Testis (tissue), 3 donors: ENCODE measurements around the gene GLS. TPM values are rescaled to one million over a fixed set of nuclear protein-coding genes. Genes with fewer than 3 reads are reported as not detected.
"Not testable (repeated sequence)": the region's sequence is repeated elsewhere in the genome, so short reads cannot be mapped to it uniquely, and the experiment has no call there.

Experiments used
- DNase-seq: peaks from one replicate; pipeline ENCODE4 v3.0.0-alpha.2; 2019
- H3K27ac ChIP-seq, 2 donors: fragments of 200-600 bp; sonication (generic); one replicate each; pipeline ENCODE4 v1.5.1; 2019
- H3K27me3 ChIP-seq: fragments of 200-600 bp; sonication (generic); one replicate; pipeline ENCODE4 v1.5.1; 2019
- H3K36me3 ChIP-seq: fragments of 200-600 bp; sonication (generic); one replicate; pipeline ENCODE4 v1.5.1; 2017; ENCODE audit warnings: low read depth; ENCODE audit errors: missing control alignments
- H3K4me1 ChIP-seq: fragments of 200-600 bp; sonication (generic); one replicate; pipeline ENCODE4 v1.5.1; 2019
- H3K4me3 ChIP-seq, 2 donors: fragments of 200-600 bp; sonication (generic); one replicate each; pipeline ENCODE4 v1.5.1; 2017 to 2019
- H3K9me3 ChIP-seq: fragments of 200-600 bp; sonication (generic); one replicate; pipeline ENCODE4 v1.5.1; 2017
- CTCF ChIP-seq, 3 experiments: fragments of 450-650 bp in 2 of 3; fragments of 200-600 bp in 1 of 3; sonication (generic) in 1 of 3; IDR thresholded peaks; one replicate each; pipeline ENCODE4 v1.5.1; 2016 to 2019; ENCODE audit warnings: antibody characterized with exemption in 3 of 3, mild to moderate bottlenecking in 2 of 3, moderate library complexity in 1 of 3
- POLR2A ChIP-seq: fragments of 450-650 bp; IDR thresholded peaks from one replicate; pipeline ENCODE4 v1.6.1; 2017; ENCODE audit warnings: antibody characterized with exemption, mild to moderate bottlenecking, moderate library complexity
- WGBS, 2 donors: methylation state at CpG; one replicate each; pipeline ENCODE4 v1.1.5; 2018; 5-methylcytosine and 5-hydroxymethylcytosine counted together
- intact Hi-C: fragments of 100-400 bp; cut with DNase I; formaldehyde crosslinking; loops from one replicate; pipeline ENCODE4 v1.15.1; 2023; ENCODE audit warnings: low total_unique reads
- polyA plus RNA-seq: library from polyadenylated mRNA; stranded (reverse); fragments of 350-450 nt; fragmentation: Illumina TruSeq; extraction: RNeasy Lipid Tissue Mini Kit (QIAGEN cat#74804); gene quantifications from one replicate; pipeline ENCODE4 v1.2.3, GENCODE V29; 2014; ENCODE audit warnings: low read depth, low replicate concordance; ENCODE audit not compliant: insufficient read depth
- total RNA-seq, 2 donors: library from RNA; depleted of rRNA; stranded (reverse); fragments of >200 nt; gene quantifications; one replicate each; pipeline ENCODE4 v1.2.3, GENCODE V29; 2016

GLS gene
- total and polyA plus RNA-seq, 3 donors from 2014 or later, result 22.8 to 130 (median 77.7) TPM

GRCh38 chr2:190867212-190867611 is 13.4 kb upstream of the GLS start:
- TF ChIP-seq CTCF (IDR thresholded peaks at IDR 0.05) (no peak), POLR2A (no peak)
- WGBS, 2 donors, result 53 to 59% methylated on average over 2 of the region's 2 CpGs
- Histone ChIP-seq H3K36me3 (no peaks in the 10 kb centered on the region), H3K27me3 (no peaks in the 10 kb centered on the region), H3K27ac (no peak overlapping the region), H3K9me3 (no peaks in the 10 kb centered on the region), H3K4me3 (no peak overlapping the region), H3K4me1 (no peaks in the 10 kb centered on the region)
- intact Hi-C loops, result no loop called here
- no peak for DNase-seq

- H3K27me3 ChIP-seq, result no peaks in the 10 kb centered on the region
- no peak for TF ChIP-seq CTCF (IDR thresholded peaks at IDR 0.05)
- TF ChIP-seq POLR2A, result no peak
- intact Hi-C loops, result no loop called here
- no peaks in the 10 kb centered on the region for H3K4me1 ChIP-seq
- WGBS, 2 donors, result 92 to 93% methylated on average over 4 of the region's 4 CpGs
- no peak overlapping the region for H3K27ac ChIP-seq
- no peak overlapping the region for H3K4me3 ChIP-seq
- H3K9me3 ChIP-seq, result no peaks in the 10 kb centered on the region
- no peak for DNase-seq
- no peaks in the 10 kb centered on the region for H3K36me3 ChIP-seq
Observed at GRCh38 chr2:190867832-190868231, 12.8 kb upstream of the GLS start.

GRCh38 chr2:190869721-190870120 is 10.9 kb upstream of the GLS start:
- TF ChIP-seq CTCF (IDR thresholded peaks at IDR 0.05) (no peak), POLR2A (no peak)
- intact Hi-C loops, result no loop called here
- 86 to 88% methylated on average over 5 of the region's 5 CpGs for WGBS, 2 donors

GRCh38 chr2:190873451-190873850 is 7.2 kb upstream of the GLS start:
- WGBS, 2 donors, result 96 to 98% methylated on average over 7 of the region's 7 CpGs
- H3K27ac ChIP-seq, H3K4me1 ChIP-seq, H3K36me3 ChIP-seq, H3K27me3 ChIP-seq, H3K4me3 ChIP-seq, intact Hi-C loops, DNase-seq, H3K9me3 ChIP-seq: not testable (repeated sequence)

More at GRCh38 chr2:190869721-190870120, 10.9 kb upstream of the GLS start:
- H3K4me3 ChIP-seq, result no peak overlapping the region
- no peak overlapping the region for H3K27ac ChIP-seq
- no peak for DNase-seq
- no peaks in the 10 kb centered on the region for H3K4me1 ChIP-seq
- H3K36me3 ChIP-seq, result no peaks in the 10 kb centered on the region
- no peaks in the 10 kb centered on the region for H3K9me3 ChIP-seq
- H3K27me3 ChIP-seq, result no peaks in the 10 kb centered on the region

- Histone ChIP-seq H3K36me3 (no peaks in the 10 kb centered on the region), H3K27ac (no peak overlapping the region), H3K9me3 (no peaks in the 10 kb centered on the region), H3K4me1 (peaks cover 7% of the 10 kb centered on the region), H3K27me3 (no peaks in the 10 kb centered on the region), H3K4me3 (no peak overlapping the region)
- DNase-seq, result no peak
- 70 to 87% methylated on average over 2 of the region's 2 CpGs for WGBS, 2 donors
- TF ChIP-seq POLR2A (no peak), CTCF (IDR thresholded peaks at IDR 0.05) (no peak)
- intact Hi-C loops, result no loop called here
Observed at GRCh38 chr2:190875891-190876290, 4.7 kb upstream of the GLS start.
